Lung (tissue), 12 donors: ENCODE data around the gene SIGLEC11. TPM values are rescaled to one million over a fixed set of nuclear protein-coding genes. Genes with fewer than 3 reads are reported as not detected.

Experiments used
- ATAC-seq: fragments of 200-7000 bp; cut with Tn5 transposase; one replicate; pipeline ENCODE4 v1.9.1; 2020; ENCODE audit warnings: moderate number of reproducible peaks; ENCODE audit not compliant: insufficient read depth, low FRiP score
- DNase-seq, 3 donors: peaks; one replicate each; pipeline ENCODE4 v3.0.0-alpha.2; 2013 to 2017
- H3K27ac ChIP-seq, 2 donors: one replicate each; pipeline ENCODE4 v1.5.1; 2013; ENCODE audit warnings: mild to moderate bottlenecking in 2 of 2, moderate library complexity in 2 of 2, control low read depth in 1 of 2, inconsistent platforms in 1 of 2, low read depth in 1 of 2, low read length in 1 of 2
- H3K27me3 ChIP-seq, 3 donors: one replicate each; pipeline ENCODE4 v1.5.1; 2013; ENCODE audit warnings: low read length in 2 of 3; ENCODE audit not compliant: control insufficient read depth in 3 of 3, insufficient read depth in 3 of 3
- H3K36me3 ChIP-seq, 4 donors: one replicate each; pipeline ENCODE4 v1.5.1; 2013; ENCODE audit warnings: low read length in 4 of 4, mild to moderate bottlenecking in 1 of 4, moderate library complexity in 1 of 4; ENCODE audit not compliant: control insufficient read depth in 4 of 4, insufficient read depth in 4 of 4
- H3K4me1 ChIP-seq, 5 donors: one replicate each; pipeline ENCODE4 v1.5.1; 2013; ENCODE audit warnings: low read length in 5 of 5, mild to moderate bottlenecking in 2 of 5, moderate library complexity in 1 of 5; ENCODE audit not compliant: control insufficient read depth in 5 of 5, insufficient read depth in 5 of 5
- H3K4me3 ChIP-seq: one replicate; pipeline ENCODE4 v1.5.1; 2013; ENCODE audit warnings: mild to moderate bottlenecking, control low read depth, moderate library complexity
- H3K9ac ChIP-seq, 2 donors: one replicate each; pipeline ENCODE4 v1.5.1; 2013; ENCODE audit warnings: low read length in 2 of 2, control low read depth in 1 of 2; ENCODE audit not compliant: insufficient read depth in 1 of 2
- H3K9me3 ChIP-seq, 4 donors: one replicate each; pipeline ENCODE4 v1.5.1; 2013; ENCODE audit warnings: low read length in 3 of 4, mild to moderate bottlenecking in 1 of 4, moderate library complexity in 1 of 4; ENCODE audit not compliant: control insufficient read depth in 4 of 4, insufficient read depth in 3 of 4
- CTCF ChIP-seq: IDR thresholded peaks from 2 replicates; pipeline ENCODE4 v1.5.1; 2012; ENCODE audit warnings: mild to moderate bottlenecking; ENCODE audit errors: control extremely low read depth, extremely low read depth
- WGBS, 2 donors: extraction: QIAGEN DNeasy Blood & Tissue Kit; methylation state at CpG; one replicate each; pipeline ENCODE4 v1.1.7; 2013; 5-methylcytosine and 5-hydroxymethylcytosine counted together
- polyA plus RNA-seq, 2 donors: library from polyadenylated mRNA; stranded (reverse); fragments of 200-250 nt; gene quantifications; one replicate each; pipeline ENCODE4 v1.2.1, GENCODE V29; 2013
- total RNA-seq, 2 donors: library from RNA; depleted of rRNA in 1 of 2; stranded (reverse); fragments of >200 nt in 1 of 2; gene quantifications; one replicate each; pipeline ENCODE4 v1.2.1, GENCODE V29; 2014 to 2021
- donor health status: control.
- donor health status: control.
- donor health status: Bipolar disorder and iron deficiency.
- donor health status: healthy.
- donor health status: DM: yes; HTN: yes; CAD: no.

Gene SIGLEC11
- total and polyA plus RNA-seq, 4 donors, result 1.3 to 6.5 (median 3.2) TPM

DNA sequence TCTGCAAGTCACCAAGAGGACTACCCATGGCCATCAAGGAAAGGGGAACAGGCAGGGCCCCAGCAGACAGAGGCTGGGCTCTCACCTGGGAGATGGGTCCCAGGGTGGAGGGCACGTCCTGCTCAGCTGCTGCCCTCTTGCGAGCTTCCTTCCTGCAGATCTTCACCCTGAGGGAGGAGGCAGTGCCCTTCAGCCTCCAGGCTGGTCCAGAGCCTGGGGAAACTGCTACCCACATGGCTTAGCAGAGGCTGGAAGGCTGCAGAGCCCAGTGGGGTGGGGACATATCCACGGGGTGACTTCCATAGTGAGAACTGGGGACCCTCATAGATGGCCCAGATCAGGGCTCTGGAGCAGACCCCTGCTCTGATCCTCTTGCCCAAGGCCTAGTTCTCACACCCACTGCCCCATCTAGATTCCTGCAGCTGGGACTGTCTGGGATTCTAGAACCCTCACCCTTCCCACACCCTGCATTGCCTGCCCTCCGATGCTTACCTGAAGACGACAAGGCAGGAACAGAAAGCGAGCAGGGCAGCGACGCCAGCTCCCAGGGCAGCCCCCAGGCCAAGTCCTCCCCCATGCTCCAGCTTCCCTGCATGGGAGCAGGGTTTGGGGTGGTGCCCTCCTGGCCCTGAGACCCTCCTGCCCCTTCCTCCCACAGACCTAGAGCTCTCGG is 9.0 kb downstream of the SIGLEC11 start:
- no peaks in the 10 kb centered on the region for H3K27me3 ChIP-seq
- no peak for TF ChIP-seq CTCF
- no peak overlapping the region for H3K4me3 ChIP-seq
- H3K27ac ChIP-seq, result no peak overlapping the region
- DNase-seq, result no peak
- WGBS, 2 donors, result 75 to 78% methylated on average over 9 of the region's 9 CpGs
- no peak overlapping the region for H3K9ac ChIP-seq
- no peaks in the 10 kb centered on the region for H3K9me3 ChIP-seq
- ATAC-seq, result no peak
- peaks cover 0 to 46% (median 13%) of the 10 kb centered on the region in 5 donors for H3K4me1 ChIP-seq
- H3K36me3 ChIP-seq, result no peaks in the 10 kb centered on the region

GRCh38 chr19:49950956-49951526 is 9.9 kb downstream of the SIGLEC11 start:
- WGBS, 2 donors, result 86% methylated on average over 13 of the region's 13 CpGs

GRCh38 chr19:49950590-49950948 is 10.4 kb downstream of the SIGLEC11 start:
- no peaks in the 10 kb centered on the region for H3K9me3 ChIP-seq
- H3K4me3 ChIP-seq, result no peak overlapping the region
- no peaks in the 10 kb centered on the region for H3K36me3 ChIP-seq
- H3K27ac ChIP-seq, result no peak overlapping the region
- ATAC-seq (no peak), DNase-seq (no peak)
- 90 to 98% methylated on average over 5 of the region's 5 CpGs for WGBS, 2 donors
- no peak for TF ChIP-seq CTCF
- H3K4me1 ChIP-seq, result peaks cover 0 to 35% (median 13%) of the 10 kb centered on the region in 5 donors
- no peak overlapping the region for H3K9ac ChIP-seq
- H3K27me3 ChIP-seq, result no peaks in the 10 kb centered on the region

More at GRCh38 chr19:49950956-49951526, 9.9 kb downstream of the SIGLEC11 start:
- H3K27ac ChIP-seq, result no peak overlapping the region
- H3K27me3 ChIP-seq, result no peaks in the 10 kb centered on the region
- no peak overlapping the region for H3K4me3 ChIP-seq
- H3K4me1 ChIP-seq, result peaks cover 0 to 37% (median 13%) of the 10 kb centered on the region in 5 donors
- DNase-seq (no peak), ATAC-seq (no peak)
- TF ChIP-seq CTCF, result no peak
- no peak overlapping the region for H3K9ac ChIP-seq
- no peaks in the 10 kb centered on the region for H3K9me3 ChIP-seq
- no peaks in the 10 kb centered on the region for H3K36me3 ChIP-seq
